Astrocyte (in vitro differentiated cells and primary cell): ENCODE data around the gene RNASEH2C. TPM values are rescaled to one million over a fixed set of nuclear protein-coding genes. Genes with fewer than 3 reads are reported as not detected.
A peak's percentile ranks its signal among the peaks of the same experiment; 100 is the strongest.

Experiments used
- DNase-seq: peaks from one replicate; pipeline ENCODE4 v3.0.0-alpha.2; 2010; ENCODE audit warnings: low read depth
- FAIRE-seq: peaks from 2 replicates; lab custom pipeline; 2011; peaks lifted over from hg19 to GRCh38; lab: Jason Lieb, UNC
- H2AFZ ChIP-seq: 2 replicates; pipeline ENCODE4 v1.6.0; 2012; ENCODE audit warnings: low read depth, low read length, inconsistent platforms
- H3K27ac ChIP-seq: 2 replicates; pipeline ENCODE4 v1.5.1; 2011; ENCODE audit warnings: low read depth, low read length, inconsistent platforms
- H3K27me3 ChIP-seq: 2 replicates; pipeline ENCODE4 v1.6.0; 2011; ENCODE audit warnings: low read length, inconsistent platforms; ENCODE audit not compliant: insufficient read depth
- H3K36me3 ChIP-seq: 2 replicates; pipeline ENCODE4 v1.5.1; 2011; ENCODE audit warnings: low read length, inconsistent platforms; ENCODE audit not compliant: insufficient read depth
- H3K4me1 ChIP-seq: 2 replicates; pipeline ENCODE4 v1.5.1; 2011; ENCODE audit warnings: low read length, inconsistent platforms; ENCODE audit not compliant: insufficient read depth
- H3K4me2 ChIP-seq: 2 replicates; pipeline ENCODE4 v1.6.0; 2012; ENCODE audit warnings: low read length, inconsistent platforms
- H3K4me3 ChIP-seq: 2 replicates; pipeline ENCODE4 v1.5.1; 2011; ENCODE audit warnings: low read depth, mild to moderate bottlenecking, low read length, inconsistent platforms; ENCODE audit not compliant: insufficient read depth
- H3K79me2 ChIP-seq: 2 replicates; pipeline ENCODE4 v1.6.0; 2012; ENCODE audit warnings: mild to moderate bottlenecking, low read length, inconsistent platforms; ENCODE audit not compliant: insufficient read depth
- H3K9ac ChIP-seq: 2 replicates; pipeline ENCODE4 v1.6.0; 2012; ENCODE audit warnings: mild to moderate bottlenecking, low read length, inconsistent platforms
- H3K9me3 ChIP-seq: 2 replicates; pipeline ENCODE4 v1.5.1; 2012; ENCODE audit warnings: low read depth, mild to moderate bottlenecking, low read length, inconsistent platforms; ENCODE audit not compliant: insufficient read depth
- H4K20me1 ChIP-seq: 2 replicates; pipeline ENCODE4 v1.6.0; 2012; ENCODE audit warnings: low read length, inconsistent platforms; ENCODE audit not compliant: insufficient read depth
- H3K27ac Mint-ChIP-seq: one replicate; pipeline ENCODE4 v1.8.0; 2021; ENCODE audit warnings: mild to moderate bottlenecking, mixed read lengths; ENCODE audit not compliant: unreplicated experiment
- H3K27me3 Mint-ChIP-seq: one replicate; pipeline ENCODE4 v1.8.0; 2021; ENCODE audit warnings: low read depth, mixed read lengths; ENCODE audit not compliant: unreplicated experiment
- H3K36me3 Mint-ChIP-seq: one replicate; pipeline ENCODE4 v1.8.0; 2021; ENCODE audit warnings: low read depth, mixed read lengths; ENCODE audit not compliant: unreplicated experiment
- H3K4me1 Mint-ChIP-seq: one replicate; pipeline ENCODE4 v1.8.0; 2021; ENCODE audit warnings: low read depth, mixed read lengths; ENCODE audit not compliant: unreplicated experiment
- H3K4me3 Mint-ChIP-seq: one replicate; pipeline ENCODE4 v1.8.0; 2021; ENCODE audit warnings: mild to moderate bottlenecking, moderate library complexity, mixed read lengths; ENCODE audit not compliant: unreplicated experiment
- H3K9me3 Mint-ChIP-seq: one replicate; pipeline ENCODE4 v1.8.0; 2021; ENCODE audit warnings: mild to moderate bottlenecking, mixed read lengths; ENCODE audit not compliant: unreplicated experiment
- EZH2 ChIP-seq: IDR thresholded peaks from 2 replicates; pipeline ENCODE4 v1.6.1; 2012; ENCODE audit warnings: mild to moderate bottlenecking, low read length, inconsistent platforms; ENCODE audit not compliant: insufficient read depth
- total RNA-seq: library from RNA; stranded (reverse); gene quantifications from 2 replicates; pipeline ENCODE4 v1.2.1, GENCODE V29; 2021
- TF ChIP-seq, protein P1 (sequence below): IDR thresholded peaks from 2 replicates; pipeline ENCODE4 v1.5.1; 2011; ENCODE audit warnings: low read depth, mild to moderate bottlenecking, inconsistent platforms, low read length, moderate library complexity; ENCODE audit not compliant: insufficient read depth

The RNASEH2C gene
- total RNA-seq, 1 donor from 2014 or later, result 25.0 TPM

DNA sequence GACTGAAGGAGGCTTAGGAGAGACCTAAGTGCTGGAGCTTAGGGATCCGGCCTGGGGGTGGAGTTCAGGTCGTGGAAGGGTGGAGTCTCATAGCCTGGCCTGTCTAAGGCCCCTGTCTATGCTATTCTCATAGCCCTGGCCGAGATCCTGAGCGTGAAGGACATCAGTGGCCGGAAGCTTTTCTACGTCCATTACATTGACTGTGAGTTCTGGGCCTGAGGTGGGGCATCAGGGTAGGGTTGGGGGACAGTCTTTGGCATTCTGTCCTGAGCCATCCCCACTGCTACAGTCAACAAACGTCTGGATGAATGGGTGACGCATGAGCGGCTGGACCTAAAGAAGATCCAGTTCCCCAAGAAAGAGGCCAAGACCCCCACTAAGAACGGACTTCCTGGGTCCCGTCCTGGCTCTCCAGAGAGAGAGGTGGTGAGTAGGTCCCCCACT lies 7.9 kb downstream of the RNASEH2C start:
- no peak for TF ChIP-seq EZH2
- TF ChIP-seq, protein P1, sequence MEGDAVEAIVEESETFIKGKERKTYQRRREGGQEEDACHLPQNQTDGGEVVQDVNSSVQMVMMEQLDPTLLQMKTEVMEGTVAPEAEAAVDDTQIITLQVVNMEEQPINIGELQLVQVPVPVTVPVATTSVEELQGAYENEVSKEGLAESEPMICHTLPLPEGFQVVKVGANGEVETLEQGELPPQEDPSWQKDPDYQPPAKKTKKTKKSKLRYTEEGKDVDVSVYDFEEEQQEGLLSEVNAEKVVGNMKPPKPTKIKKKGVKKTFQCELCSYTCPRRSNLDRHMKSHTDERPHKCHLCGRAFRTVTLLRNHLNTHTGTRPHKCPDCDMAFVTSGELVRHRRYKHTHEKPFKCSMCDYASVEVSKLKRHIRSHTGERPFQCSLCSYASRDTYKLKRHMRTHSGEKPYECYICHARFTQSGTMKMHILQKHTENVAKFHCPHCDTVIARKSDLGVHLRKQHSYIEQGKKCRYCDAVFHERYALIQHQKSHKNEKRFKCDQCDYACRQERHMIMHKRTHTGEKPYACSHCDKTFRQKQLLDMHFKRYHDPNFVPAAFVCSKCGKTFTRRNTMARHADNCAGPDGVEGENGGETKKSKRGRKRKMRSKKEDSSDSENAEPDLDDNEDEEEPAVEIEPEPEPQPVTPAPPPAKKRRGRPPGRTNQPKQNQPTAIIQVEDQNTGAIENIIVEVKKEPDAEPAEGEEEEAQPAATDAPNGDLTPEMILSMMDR, result no peak
- Histone ChIP-seq H2AFZ (peak overlapping the region; percentile 99), H3K27ac (peak overlapping the region; percentile 99), H4K20me1 (peaks cover 30% of the 10 kb centered on the region), H3K36me3 (peaks cover 30% of the 10 kb centered on the region), H3K4me3 (peak overlapping the region; percentile 75), H3K4me1 (peaks cover 10% of the 10 kb centered on the region), H3K79me2 (peaks cover 38% of the 10 kb centered on the region), H3K27me3 (no peaks in the 10 kb centered on the region), H3K9ac (peak overlapping the region; percentile 97), H3K9me3 (no peaks in the 10 kb centered on the region), H3K4me2 (peak overlapping the region; percentile 96)
- Mint-ChIP-seq H3K4me1 (peaks cover 5% of the 10 kb centered on the region), H3K27me3 (no peaks in the 10 kb centered on the region), H3K9me3 (no peaks in the 10 kb centered on the region), H3K36me3 (peaks cover 23% of the 10 kb centered on the region), H3K4me3 (peak overlapping the region; percentile 85), H3K27ac (peak overlapping the region; percentile 96)
- no peak for DNase-seq
- FAIRE-seq, result no peak

DNA sequence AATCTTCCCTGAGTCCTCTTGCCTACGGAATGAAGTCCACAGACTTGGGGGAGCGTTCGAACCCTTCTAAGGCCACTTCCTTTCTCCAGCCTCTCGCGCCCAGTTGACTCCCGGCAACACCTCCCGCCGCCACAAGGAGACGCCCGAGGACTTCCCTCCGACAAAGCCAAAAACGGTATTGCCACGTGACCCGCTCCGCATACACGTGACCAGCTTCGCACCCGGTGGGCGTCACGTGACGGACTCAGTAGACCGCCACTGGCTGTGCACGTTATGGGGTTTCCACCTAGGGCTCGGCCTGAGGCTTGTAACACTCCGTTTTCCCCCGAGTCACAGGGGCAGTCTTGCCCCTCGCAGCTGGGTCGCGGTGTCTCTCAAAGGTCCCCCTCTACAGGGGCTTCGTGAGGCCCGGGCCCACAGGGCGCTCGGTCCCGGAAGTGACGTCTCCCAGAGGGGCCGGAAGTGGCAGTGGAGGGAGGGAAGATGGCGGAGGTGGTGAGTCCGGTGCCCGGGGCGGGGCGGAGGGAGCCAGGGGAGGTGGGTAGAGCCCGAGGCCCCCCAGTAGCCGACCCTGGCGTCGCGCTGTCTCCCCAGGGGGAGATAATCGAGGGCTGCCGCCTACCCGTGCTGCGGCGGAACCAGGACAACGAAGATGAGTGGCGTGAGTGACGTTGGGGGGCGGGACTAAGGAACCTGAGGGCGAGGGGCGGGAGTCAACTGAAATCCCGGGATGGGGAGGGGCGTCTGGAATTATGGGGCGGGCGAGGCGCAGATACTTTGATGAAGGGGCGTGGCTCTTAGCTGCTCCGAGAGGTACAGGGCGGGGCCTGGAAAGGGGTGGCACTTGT lies 8.6 kb downstream of the RNASEH2C start, which contains the start of gene KAT5:
KAT5 (plus strand) TSS at position 468 of the 848 bp plus-strand sequence; CDS start at position 484, 16 bp downstream.
- Mint-ChIP-seq H3K4me1 (peaks cover 5% of the 10 kb centered on the region), H3K4me3 (peak within 1 kb of the TSS; percentile 85), H3K36me3 (peaks cover 18% of the 10 kb centered on the region), H3K27me3 (peaks cover 3% of the 10 kb centered on the region), H3K9me3 (no peaks in the 10 kb centered on the region), H3K27ac (peak within 1 kb of the TSS; percentile 96)
- Histone ChIP-seq H3K27me3 (no peaks in the 10 kb centered on the region), H3K9me3 (no peaks in the 10 kb centered on the region), H3K79me2 (peaks cover 32% of the 10 kb centered on the region), H3K9ac (peak within 1 kb of the TSS; percentile 97), H3K4me2 (peak within 1 kb of the TSS; percentile 96), H2AFZ (peak within 1 kb of the TSS; percentile 99), H3K4me1 (peaks cover 10% of the 10 kb centered on the region), H4K20me1 (peaks cover 24% of the 10 kb centered on the region), H3K36me3 (peaks cover 24% of the 10 kb centered on the region), H3K4me3 (peak within 1 kb of the TSS; percentile 75), H3K27ac (peak within 1 kb of the TSS; percentile 99)
- FAIRE-seq, result no peak
- TF ChIP-seq EZH2, result no peak
- TF ChIP-seq, protein P1, result peak; percentile 91
- peak; percentile 95 for DNase-seq
